Dedifferentiated amniotic fluid mesenchymal stem cell (primary cell): ENCODE measurements around the gene SRRM5.
A peak's percentile ranks its signal among the peaks of the same experiment; 100 is the strongest.
"Not testable (repeated sequence)": the region's sequence is repeated elsewhere in the genome, so short reads cannot be mapped to it uniquely, and the experiment has no call there.

ENCODE experiments used
- DNase-seq: peaks from one replicate; pipeline ENCODE4 v3.0.0-alpha.2; 2016; ENCODE audit errors: extremely low spot score

SRRM5 gene

GRCh38 chr19:43616306-43616705, 4.4 kb downstream of the SRRM5 start:
- DNase-seq, result no peak

DNA sequence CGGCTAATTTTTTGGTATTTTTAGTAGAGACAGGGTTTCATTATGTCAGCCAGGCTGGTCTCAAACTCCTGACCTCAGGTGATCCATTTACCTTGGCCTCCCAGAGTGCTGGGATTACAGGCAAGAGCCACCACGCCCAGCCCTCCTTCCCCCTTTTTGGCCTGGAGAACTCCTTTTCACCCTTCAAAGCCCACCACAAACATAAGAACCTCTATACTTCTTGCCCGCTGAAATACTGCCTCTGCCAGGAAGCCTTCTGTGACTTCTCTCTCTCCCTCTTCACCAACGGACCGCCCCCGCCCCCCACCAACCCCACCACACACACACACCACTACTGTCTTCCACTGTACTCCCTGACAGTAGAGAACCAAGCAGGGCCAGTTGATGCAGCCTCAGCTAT, 5.1 kb downstream of the SRRM5 start:
- DNase-seq, result no peak

- DNase-seq, result no peak
Measured at GRCh38 chr19:43618921-43619261, 7.0 kb downstream of the SRRM5 start.

- DNase-seq, result peak; percentile 81
Measured at GRCh38 chr19:43619262-43620060, 7.6 kb downstream of the SRRM5 start, which contains the start of gene ZNF428. Gene ZNF428 (minus strand): TSS chr19:43619629. CDS start chr19:43614304, 5,325 bp downstream.

GRCh38 chr19:43620061-43621001, 8.4 kb downstream of the SRRM5 start:
- no peak for DNase-seq

- DNase-seq, result no peak
Measured at GRCh38 chr19:43622070-43622469, 10.2 kb downstream of the SRRM5 start.

- no peak for DNase-seq
Measured at GRCh38 chr19:43622956-43623355, 11.1 kb downstream of the SRRM5 start.

DNA sequence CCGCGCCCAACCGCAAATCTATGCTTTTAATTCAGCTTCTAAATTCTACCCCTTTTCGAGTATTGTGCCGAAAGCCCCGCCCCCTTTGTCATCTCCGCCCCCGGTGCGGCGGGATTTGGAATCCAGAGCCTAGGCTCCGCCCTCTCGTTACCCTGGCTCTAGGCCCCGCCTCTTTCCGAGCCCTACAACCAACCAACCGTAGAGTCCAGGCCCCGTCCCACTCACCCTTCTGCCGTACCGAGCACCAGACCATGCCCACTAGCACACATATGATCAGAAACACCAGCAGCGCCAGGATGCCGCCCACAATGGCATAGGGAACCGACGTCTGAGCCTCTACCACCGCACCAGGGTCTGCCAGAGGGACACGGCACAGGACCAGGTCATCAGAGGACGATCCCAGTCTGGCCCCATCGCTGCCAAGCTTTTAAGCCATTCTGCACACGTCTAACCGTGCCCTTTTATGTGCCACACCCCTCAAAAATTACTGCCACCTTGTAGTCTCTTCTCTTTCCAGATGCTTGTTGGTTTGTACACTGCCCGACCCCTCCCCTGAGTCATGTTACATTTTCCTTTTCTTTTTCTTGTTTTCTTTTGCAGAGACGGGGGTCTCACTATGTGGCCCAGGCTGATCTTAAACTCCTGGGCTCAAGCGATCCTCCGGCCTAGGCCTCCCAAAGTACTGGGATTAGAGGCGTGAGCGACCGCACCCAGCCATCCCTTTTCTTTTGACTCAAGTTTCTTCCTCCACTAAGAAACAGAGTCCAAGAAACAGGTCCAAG, 12.2 kb downstream of the SRRM5 start:
- DNase-seq, result no peak

GRCh38 chr19:43624933-43625332, 13.0 kb downstream of the SRRM5 start:
- DNase-seq, result no peak

DNA sequence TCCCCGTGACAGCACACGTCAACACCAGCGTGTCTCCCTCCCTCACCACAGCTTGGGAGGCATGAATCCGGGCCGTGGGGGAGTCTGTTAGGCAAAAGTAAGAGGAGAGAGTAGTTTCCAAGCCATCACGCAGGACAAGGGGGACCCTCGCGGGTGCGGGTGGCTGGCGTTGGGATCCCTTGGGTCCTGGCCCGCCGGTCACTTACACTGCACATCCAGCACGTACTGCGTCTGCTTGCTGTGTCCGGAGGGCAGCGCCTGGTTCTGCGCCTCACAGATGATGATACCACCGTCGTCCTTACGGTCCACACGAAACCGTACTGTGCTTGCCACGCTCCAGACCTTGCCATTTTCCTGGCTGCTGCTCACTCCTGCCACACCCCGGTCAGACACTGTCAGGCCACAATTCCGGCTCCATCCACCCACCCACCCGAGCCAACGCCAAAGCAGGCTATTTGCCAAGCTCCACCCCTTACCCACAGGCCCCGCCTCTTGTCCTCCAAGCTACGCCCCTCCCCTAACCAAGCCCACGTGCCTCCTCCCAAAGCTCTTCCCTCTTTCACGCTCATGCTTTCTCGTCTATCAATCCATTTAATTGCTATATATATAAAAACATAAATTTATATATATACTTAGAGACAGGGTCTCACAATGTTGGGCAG, 14.2 kb downstream of the SRRM5 start:
- no peak for DNase-seq

- no peak for DNase-seq
Measured at GRCh38 chr19:43626838-43627237, 14.9 kb downstream of the SRRM5 start.

GRCh38 chr19:43628646-43629326, 16.9 kb downstream of the SRRM5 start:
- no peak for DNase-seq

- DNase-seq, result no peak
Measured at GRCh38 chr19:43631491-43631890, 19.6 kb downstream of the SRRM5 start.

DNA sequence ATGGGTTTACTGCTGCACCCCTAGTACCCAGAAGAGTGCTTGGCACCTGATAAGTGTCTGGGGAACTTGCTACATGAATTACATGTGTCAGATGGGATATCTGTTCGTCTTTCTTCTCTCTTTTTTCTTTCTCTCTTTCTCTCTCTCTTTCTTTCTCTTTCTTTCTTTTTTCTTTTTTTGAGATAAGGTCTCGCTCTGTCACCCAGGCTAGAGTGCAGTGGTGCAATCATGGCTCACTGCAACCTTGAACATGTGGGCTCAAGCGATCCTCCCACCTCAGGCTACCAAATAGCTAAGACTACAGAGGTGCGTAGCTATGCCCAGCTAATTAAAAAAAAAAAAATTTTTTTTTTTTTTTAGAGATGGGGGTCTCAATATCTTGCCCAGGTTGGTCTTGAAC, 21.6 kb downstream of the SRRM5 start:
- no peak for DNase-seq

- no peak for DNase-seq
Measured at GRCh38 chr19:43634068-43634467, 22.2 kb downstream of the SRRM5 start.

DNA sequence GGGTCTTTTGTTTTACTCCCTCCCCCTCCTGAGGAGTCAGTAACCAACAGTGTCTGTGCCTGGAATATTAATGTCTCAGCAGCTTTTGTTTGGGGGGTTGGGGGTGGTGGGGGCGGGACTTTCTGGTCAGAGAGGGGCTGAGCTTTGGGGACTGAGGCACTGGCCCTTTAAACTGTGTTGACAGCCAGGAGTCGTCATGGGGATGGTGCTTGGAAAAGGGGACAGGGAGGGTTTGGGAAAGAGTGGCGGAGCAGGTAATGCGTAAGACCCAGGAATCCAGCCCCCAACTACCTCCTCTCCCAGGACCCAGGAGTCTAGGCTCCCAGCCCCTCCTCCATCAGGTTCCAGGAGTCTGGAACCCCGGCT, 22.6 kb downstream of the SRRM5 start:
- no peak for DNase-seq

DNA sequence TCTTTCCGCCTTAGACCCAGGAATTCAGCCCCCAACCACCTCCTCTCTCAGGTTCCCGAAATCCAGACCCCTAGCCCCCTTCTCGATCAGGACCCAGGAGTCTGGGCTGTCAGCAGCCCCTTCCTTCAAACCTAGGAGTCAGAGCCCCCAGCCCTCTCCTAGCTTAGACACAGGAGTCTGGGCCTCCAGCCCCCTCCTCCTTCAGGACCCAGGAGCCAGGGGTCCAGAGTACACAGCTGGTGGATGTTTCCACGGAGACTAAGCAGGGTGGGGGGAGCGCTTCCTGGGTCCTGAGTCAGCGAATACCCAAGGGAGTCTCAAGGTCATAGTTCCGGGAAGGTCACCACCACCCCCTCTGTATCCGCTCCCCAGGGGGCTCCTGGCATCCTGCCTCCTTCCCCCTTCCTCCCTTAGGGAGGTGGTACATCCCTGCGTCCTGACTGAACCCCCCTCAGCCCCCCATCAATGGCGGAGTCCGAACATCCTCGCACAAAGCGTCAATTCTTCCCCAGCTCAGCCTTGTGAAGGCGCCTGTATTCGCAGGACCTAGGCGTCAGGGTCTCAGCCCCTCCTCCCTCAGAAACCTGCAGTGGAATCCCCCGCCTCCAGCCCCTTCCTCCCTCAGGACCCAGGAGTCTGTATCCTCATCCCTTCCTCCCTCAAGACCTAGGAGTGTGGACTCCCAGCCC, 23.1 kb downstream of the SRRM5 start:
- no peak for DNase-seq

GRCh38 chr19:43635561-43635940, 23.7 kb downstream of the SRRM5 start:
- DNase-seq, result not testable (repeated sequence)

DNA sequence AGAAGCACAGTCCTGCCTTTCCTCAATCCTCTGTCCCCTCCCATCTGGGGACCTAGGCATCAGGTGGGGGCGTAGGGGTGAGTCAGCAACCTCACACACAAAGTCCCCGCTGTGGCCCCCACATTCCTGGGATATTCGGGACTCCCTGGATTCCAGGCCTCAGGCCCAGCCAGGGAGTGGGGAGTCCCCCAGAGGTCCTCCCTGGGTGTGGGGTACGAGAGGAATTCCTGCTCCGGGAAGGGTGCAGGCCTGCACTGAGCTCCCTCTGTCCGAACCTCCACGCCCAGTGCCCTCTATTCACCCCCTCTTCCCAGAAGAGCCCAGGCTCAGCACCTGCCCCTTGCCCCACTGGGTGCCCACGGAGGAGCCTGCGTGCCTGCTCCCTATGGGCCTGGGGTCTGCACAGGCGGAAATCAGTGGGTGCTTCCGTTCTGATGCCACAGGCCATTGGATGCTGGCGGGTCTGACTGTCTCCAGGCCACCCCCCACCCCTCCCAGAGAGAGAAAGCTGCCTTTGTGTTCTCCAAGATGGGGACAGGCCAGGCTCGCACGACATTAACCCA, 24.3 kb downstream of the SRRM5 start:
- no peak for DNase-seq
